Measurements from ENCODE around the gene NFATC2. TPM values are rescaled to one million over a fixed set of nuclear protein-coding genes. Genes with fewer than 3 reads are reported as not detected.

Gene NFATC2
- total and polyA plus RNA-seq, 2 of the 8 experiments (the other 6 are each of a cell fraction or from before 2014, with no cell fraction given), result 0.27 to 0.91 TPM

DNA sequence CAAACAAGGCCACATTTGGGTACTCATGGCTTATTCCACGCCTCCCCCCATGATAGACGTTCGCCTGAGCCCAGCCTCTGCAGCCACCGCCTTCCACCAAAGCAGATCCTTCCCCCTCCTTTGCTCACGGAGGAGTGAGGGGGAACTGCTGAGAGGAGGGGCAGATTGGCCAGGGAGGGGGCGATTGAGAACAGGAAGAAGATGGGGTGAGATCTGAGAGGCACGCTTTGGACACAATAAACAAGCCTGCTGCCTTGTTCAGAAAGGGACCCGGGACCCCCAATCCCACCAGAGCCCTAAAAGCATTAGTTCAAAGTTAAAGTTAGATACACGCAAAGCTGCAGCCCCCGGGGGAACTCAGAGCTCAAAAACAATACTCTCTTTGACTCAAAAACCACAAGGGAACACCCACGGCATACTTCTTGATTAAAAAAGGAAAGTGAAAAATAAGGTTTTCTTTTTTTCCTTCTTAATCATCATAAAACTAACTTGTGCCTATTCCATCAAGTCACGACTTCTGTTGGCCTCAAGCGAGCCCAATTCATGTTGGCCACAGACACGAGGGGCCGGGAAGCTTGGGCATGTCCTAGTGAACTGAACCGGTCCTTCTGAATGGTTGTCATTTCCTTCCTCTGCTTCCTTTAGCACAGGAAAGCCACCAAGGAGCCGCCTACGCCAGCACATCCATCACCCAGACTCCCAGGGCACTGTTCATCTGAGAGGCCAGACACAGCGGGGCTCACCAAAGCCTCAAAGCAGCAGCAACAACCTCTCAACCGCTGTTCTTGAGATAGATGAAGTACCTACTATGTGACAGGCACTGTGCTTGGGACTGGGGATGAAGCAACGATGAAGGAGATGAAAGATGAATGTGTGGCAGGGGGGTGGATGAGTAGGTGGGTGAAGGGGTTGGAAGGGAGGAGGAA is 44.7 kb downstream of the NFATC2 start:
- Histone ChIP-seq H3K4me3 (ENCODE audit: extremely low read depth in 1 of 4, insufficient read depth in 2 of 4, low read depth in 3 of 4, low read length in 4 of 4) (no peak overlapping the region), H3K23ac (ENCODE audit: insufficient read length) (no peak overlapping the region), H2AK5ac (ENCODE audit: low read depth, low read length) (no peak overlapping the region), H4K8ac (ENCODE audit: extremely low read depth, insufficient read depth, low read length) (no peak overlapping the region), H3K4me1 (replicated peaks in 1 of 4; ENCODE audit: control insufficient read depth in 3 of 4, insufficient read depth in 4 of 4, low read length in 3 of 4) (peaks cover 0 to 3% (median under 1%) of the 10 kb centered on the region in 4 experiments; a peak in 1 of 7 replicates), H4K91ac (replicated peaks; ENCODE audit: insufficient read length, low read length) (no peak overlapping the region), H3K27ac (ENCODE audit: low read depth, low read length) (no peak overlapping the region), H3K23me2 (ENCODE audit: low read depth, low read length) (no peaks in the 10 kb centered on the region), H3K14ac (ENCODE audit: insufficient read length) (no peak overlapping the region), H3K18ac (ENCODE audit: extremely low read depth, low read length) (no peak overlapping the region), H4K20me1 (replicated peaks in 1 of 2; ENCODE audit: control insufficient read depth in 1 of 2, insufficient read depth in 2 of 2, low read length in 2 of 2) (no peaks in the 10 kb centered on the region), H2BK15ac (ENCODE audit: low read length) (no peak overlapping the region), H3K4me2 (ENCODE audit: insufficient read depth in 1 of 2, low read depth in 2 of 2, low read length in 2 of 2) (no peak overlapping the region), H3K79me2 (ENCODE audit: control insufficient read depth in 1 of 2, insufficient read depth in 2 of 2, low read length in 2 of 2) (no peaks in the 10 kb centered on the region), H3K9me3 (ENCODE audit: insufficient read depth in 2 of 2, low read depth in 1 of 2, low read length in 1 of 2) (no peaks in the 10 kb centered on the region), H3K9ac (replicated peaks in 1 of 4; ENCODE audit: extremely low read depth in 1 of 4, low read depth in 3 of 4, low read length in 3 of 4) (no peak overlapping the region), H3K4ac (replicated peaks; ENCODE audit: insufficient read length, low read depth, low read length) (no peak overlapping the region), H3K56ac (replicated peaks; ENCODE audit: insufficient read length, low read depth, low read length) (no peak overlapping the region), H3K36me3 (ENCODE audit: control insufficient read depth in 2 of 4, insufficient read depth in 4 of 4, low read length in 3 of 4) (no peaks in the 10 kb centered on the region), H3K79me1 (ENCODE audit: low read depth, low read length) (no peaks in the 10 kb centered on the region), H2BK5ac (ENCODE audit: low read depth, low read length) (no peak overlapping the region), H2AFZ (ENCODE audit: low read length) (no peak overlapping the region), H2BK20ac (ENCODE audit: low read length) (no peak overlapping the region), H2BK12ac (ENCODE audit: low read depth, low read length) (no peak overlapping the region), H3K27me3 (replicated peaks in 1 of 4; ENCODE audit: control insufficient read depth in 3 of 4, extremely low read depth in 1 of 4, insufficient read depth in 3 of 4, low read length in 3 of 4) (no peaks in the 10 kb centered on the region), H4K5ac (ENCODE audit: insufficient read length, low read depth, low read length) (no peak overlapping the region), H2BK120ac (replicated peaks; ENCODE audit: low read depth, low read length) (no peak overlapping the region)
- FAIRE-seq, result no peak
- TF ChIP-seq EZH2 (IDR thresholded peaks at IDR 0.05; ENCODE audit: low read depth, low read length, severe bottlenecking) (no peak), BACH1 (IDR thresholded peaks at IDR 0.05; ENCODE audit: low read length) (no peak), POLR2AphosphoS5 (IDR thresholded peaks at IDR 0.05; ENCODE audit: low read depth, low read length) (no peak), RNF2 (IDR thresholded peaks at IDR 0.05; ENCODE audit: borderline replicate concordance, low read depth, low read length, missing control alignments, poor library complexity, severe bottlenecking) (no peak), PHF8 (conservative IDR thresholded peaks at IDR 0.05; ENCODE audit: low read depth, low read length) (no peak), JUN (IDR thresholded peaks at IDR 0.05; ENCODE audit: low read depth, low read length) (no peak), SIN3A (conservative IDR thresholded peaks at IDR 0.05 in 1 of 2, IDR thresholded peaks at IDR 0.05 in 1 of 2; ENCODE audit: low read depth in 1 of 2, low read length in 2 of 2) (no peak), ATF3 (IDR thresholded peaks at IDR 0.05; ENCODE audit: insufficient read depth, low read depth, low read length) (no peak), CREB1 (IDR thresholded peaks at IDR 0.05) (no peak)
- CTCF ChIA-PET (ENCODE audit: partially characterized antibody), result interaction anchor here (1.3 to 1.5 kb wide), 2 partner anchors 10 to 86 kb away, joined by 4 read pairs; no protein-coding TSS in a partner anchor
- no peak for DNase-seq (ENCODE audit: low read depth in 1 of 2, low spot score in 2 of 2)
- POLR2A ChIA-PET (ENCODE audit: partially characterized antibody), result no interaction called here
- WGBS, 2 experiments (ENCODE audit: extremely low coverage in 1 of 2, insufficient coverage in 1 of 2, insufficient read length in 1 of 2, insufficient replicate concordance in 2 of 2, low coverage in 1 of 2, low lambda C conversion rate in 2 of 2, missing lambda C conversion rate in 1 of 2), result 84% methylated on average over 21 of the region's 21 CpGs; no CpG with 5 or more reads in 1 of the 2 experiments
